H1 (cell line): Measurements from ENCODE around the gene CTH. TPM values are rescaled to one million over a fixed set of nuclear protein-coding genes. Genes with fewer than 3 reads are reported as not detected.
A peak's percentile ranks its signal among the peaks of the same experiment; 100 is the strongest.

ENCODE experiments used
- CTCF ChIA-PET: fragments of 300-600 bp; sonication (Branson Sonifier 250); formaldehyde crosslinking; loops from one replicate; lab custom pipeline; 2021; ENCODE audit not compliant: partially characterized antibody; lab: Charles Lee
- POLR2A ChIA-PET: fragments of 300-600 bp; sonication (Branson Sonifier 250); formaldehyde crosslinking; loops from one replicate; lab custom pipeline; 2021; ENCODE audit warnings: inconsistent platforms; ENCODE audit not compliant: partially characterized antibody; lab: Charles Lee
- DNase-seq, 2 experiments: peaks; one replicate each; pipeline versions ENCODE4 v3.0.0 to v3.0.0-alpha.2; 2010 to 2022; ENCODE audit warnings: low spot score in 2 of 2, low read depth in 1 of 2, mixed read lengths in 1 of 2
- FAIRE-seq: peaks from 2 replicates; lab custom pipeline; 2011; peaks lifted over from hg19 to GRCh38; lab: Jason Lieb, UNC
- H2AFZ ChIP-seq: 2 replicates; pipeline ENCODE4 v1.8.1; 2012; ENCODE audit warnings: low read length, inconsistent platforms
- H2AK5ac ChIP-seq: 2 replicates; pipeline ENCODE4 v1.6.1; 2013; ENCODE audit warnings: low read depth, low read length
- H2BK120ac ChIP-seq: replicated peaks from 2 replicates; pipeline ENCODE3; 2013; ENCODE audit warnings: low read depth, low read length, inconsistent platforms
- H2BK12ac ChIP-seq: 2 replicates; pipeline ENCODE4 v1.6.1; 2013; ENCODE audit warnings: low read depth, low read length
- H2BK15ac ChIP-seq: 2 replicates; pipeline ENCODE4 v1.6.1; 2013; ENCODE audit warnings: low read length
- H2BK20ac ChIP-seq: 2 replicates; pipeline ENCODE4 v1.6.1; 2013; ENCODE audit warnings: low read length
- H2BK5ac ChIP-seq: 2 replicates; pipeline ENCODE4 v1.6.1; 2013; ENCODE audit warnings: low read depth, low read length
- H3K14ac ChIP-seq: 2 replicates; pipeline ENCODE4 v1.6.1; 2013; ENCODE audit warnings: inconsistent platforms; ENCODE audit not compliant: insufficient read length
- H3K18ac ChIP-seq: 2 replicates; pipeline ENCODE4 v1.6.1; 2013; ENCODE audit warnings: low read length; ENCODE audit errors: extremely low read depth
- H3K23ac ChIP-seq: 2 replicates; pipeline ENCODE4 v1.6.1; 2013; ENCODE audit warnings: inconsistent platforms; ENCODE audit not compliant: insufficient read length
- H3K23me2 ChIP-seq: 2 replicates; pipeline ENCODE4 v1.6.1; 2013; ENCODE audit warnings: low read depth, low read length
- H3K27ac ChIP-seq: 2 replicates; pipeline ENCODE4 v1.6.1; 2011; ENCODE audit warnings: low read depth, low read length, inconsistent platforms
- H3K27me3 ChIP-seq, 4 experiments: replicated peaks in 1 of 4; 1 replicate in 1 of 4; 2 replicates in 3 of 4; pipeline versions ENCODE4 v1.6.1 to v1.8.1; 2011 to 2013; ENCODE audit warnings: low read length in 3 of 4, mild to moderate bottlenecking in 3 of 4, inconsistent platforms in 2 of 4, mixed read lengths in 2 of 4, moderate library complexity in 1 of 4; ENCODE audit not compliant: control insufficient read depth in 3 of 4, insufficient read depth in 3 of 4; ENCODE audit errors: extremely low read depth in 1 of 4
- H3K36me3 ChIP-seq, 4 experiments: 2 replicates each; pipeline versions ENCODE4 v1.6.1 to v1.8.1; 2011 to 2013; ENCODE audit warnings: mild to moderate bottlenecking in 4 of 4, low read length in 3 of 4, moderate library complexity in 2 of 4, control low read depth in 1 of 4, inconsistent platforms in 1 of 4; ENCODE audit not compliant: insufficient read depth in 4 of 4, control insufficient read depth in 2 of 4
- H3K4ac ChIP-seq: replicated peaks from 2 replicates; pipeline ENCODE3; 2013; ENCODE audit warnings: low read length, low read depth, mixed read lengths, inconsistent platforms; ENCODE audit not compliant: insufficient read length
- H3K4me1 ChIP-seq, 4 experiments: replicated peaks in 1 of 4; 1 replicate in 1 of 4; 2 replicates in 3 of 4; pipeline versions ENCODE4 v1.6.1 to v1.8.1; 2011 to 2013; ENCODE audit warnings: low read length in 3 of 4, inconsistent platforms in 2 of 4, mixed read lengths in 1 of 4; ENCODE audit not compliant: insufficient read depth in 4 of 4, control insufficient read depth in 3 of 4
- H3K4me2 ChIP-seq, 2 experiments: 2 replicates each; pipeline versions ENCODE4 v1.6.1 to v1.8.1; 2011 to 2013; ENCODE audit warnings: low read depth in 2 of 2, low read length in 2 of 2, control low read depth in 1 of 2, inconsistent platforms in 1 of 2, mild to moderate bottlenecking in 1 of 2; ENCODE audit not compliant: insufficient read depth in 1 of 2
- H3K4me3 ChIP-seq, 4 experiments: fragments of 200-600, 300-600 bp in 1 of 4; sonication (generic), shearing (Covaris generic), sonication (Bioruptor Twin) in 1 of 4; 2 replicates each; pipeline versions ENCODE4 v1.5.1 to v1.8.1; 2011 to 2016; ENCODE audit warnings: low read length in 4 of 4, low read depth in 3 of 4, control low read depth in 2 of 4, inconsistent platforms in 2 of 4, mild to moderate bottlenecking in 2 of 4, mixed read lengths in 1 of 4, moderate library complexity in 1 of 4; ENCODE audit not compliant: insufficient read depth in 2 of 4; ENCODE audit errors: extremely low read depth in 1 of 4
- H3K56ac ChIP-seq: replicated peaks from 2 replicates; pipeline ENCODE3; 2013; ENCODE audit warnings: low read depth, mild to moderate bottlenecking, mixed read lengths, low read length, inconsistent platforms; ENCODE audit not compliant: insufficient read length
- H3K79me1 ChIP-seq: 2 replicates; pipeline ENCODE4 v1.6.1; 2013; ENCODE audit warnings: low read depth, low read length, control low read depth
- H3K79me2 ChIP-seq, 2 experiments: 2 replicates each; pipeline versions ENCODE4 v1.6.1 to v1.8.1; 2012 to 2013; ENCODE audit warnings: low read length in 2 of 2, mild to moderate bottlenecking in 2 of 2, inconsistent platforms in 1 of 2; ENCODE audit not compliant: insufficient read depth in 2 of 2, control insufficient read depth in 1 of 2
- H3K9ac ChIP-seq, 4 experiments: replicated peaks in 1 of 4; 1 replicate in 1 of 4; 2 replicates in 3 of 4; pipeline versions ENCODE4 v1.6.1 to v1.8.1; 2011 to 2013; ENCODE audit warnings: low read depth in 3 of 4, low read length in 3 of 4, control low read depth in 2 of 4, mild to moderate bottlenecking in 2 of 4, moderate library complexity in 2 of 4, inconsistent platforms in 1 of 4; ENCODE audit errors: extremely low read depth in 1 of 4
- H3K9me3 ChIP-seq, 2 experiments: 2 replicates each; pipeline versions ENCODE4 v1.6.1 to v1.8.1; 2012 to 2013; ENCODE audit warnings: mild to moderate bottlenecking in 2 of 2, moderate library complexity in 2 of 2, control low read depth in 1 of 2, inconsistent platforms in 1 of 2, low read depth in 1 of 2, low read length in 1 of 2, mixed read lengths in 1 of 2; ENCODE audit not compliant: insufficient read depth in 2 of 2
- H4K20me1 ChIP-seq, 2 experiments: replicated peaks in 1 of 2; 2 replicates each; pipeline versions ENCODE3 to v1.8.1; 2011 to 2013; ENCODE audit warnings: inconsistent platforms in 2 of 2, low read length in 2 of 2, mild to moderate bottlenecking in 1 of 2; ENCODE audit not compliant: insufficient read depth in 2 of 2, control insufficient read depth in 1 of 2
- H4K5ac ChIP-seq: 2 replicates; pipeline ENCODE4 v1.6.1; 2013; ENCODE audit warnings: low read length, low read depth, mixed read lengths, inconsistent platforms; ENCODE audit not compliant: insufficient read length
- H4K8ac ChIP-seq: 2 replicates; pipeline ENCODE4 v1.8.0; 2013; ENCODE audit warnings: mild to moderate bottlenecking, moderate library complexity, low read length, inconsistent platforms; ENCODE audit not compliant: insufficient read depth; ENCODE audit errors: extremely low read depth
- H4K91ac ChIP-seq: replicated peaks from 2 replicates; pipeline ENCODE3; 2013; ENCODE audit warnings: low read length, mixed read lengths, inconsistent platforms; ENCODE audit not compliant: insufficient read length
- BACH1 ChIP-seq: IDR thresholded peaks from 2 replicates; pipeline ENCODE4 v1.6.1; 2012; ENCODE audit warnings: low read length, improper control_type of control experiment
- CTCF ChIP-seq, 3 experiments: IDR thresholded peaks; 1 replicate in 2 of 3; 2 replicates in 1 of 3; pipeline versions ENCODE4 v1.5.1 to v1.6.1; 2011; ENCODE audit warnings: low read length in 3 of 3, mild to moderate bottlenecking in 3 of 3, inconsistent platforms in 2 of 3, low read depth in 1 of 3, moderate library complexity in 1 of 3; ENCODE audit not compliant: insufficient read depth in 1 of 3; ENCODE audit errors: control extremely low read depth in 1 of 3
- MAFK ChIP-seq: IDR thresholded peaks from 2 replicates; pipeline ENCODE4 v1.6.1; 2012; ENCODE audit warnings: low read depth, mild to moderate bottlenecking, improper control_type of control experiment, low read length
- NRF1 ChIP-seq: IDR thresholded peaks from 2 replicates; pipeline ENCODE4 v1.6.1; 2011; ENCODE audit warnings: mild to moderate bottlenecking, low read depth, low read length, improper control_type of control experiment
- SIRT6 ChIP-seq: IDR thresholded peaks from one replicate; pipeline ENCODE4 v1.7.1; 2012; ENCODE audit warnings: low read length, inconsistent platforms
- WGBS, 2 experiments: shearing (Covaris generic) in 1 of 2; methylation state at CpG; one replicate each; pipeline versions ENCODE4 v1.1.6 to v1.1.7; 2013 to 2015; ENCODE audit warnings: low lambda C conversion rate in 2 of 2, mixed read lengths in 2 of 2, inconsistent platforms in 1 of 2, low coverage in 1 of 2, missing lambda C conversion rate in 1 of 2; ENCODE audit not compliant: insufficient replicate concordance in 2 of 2, insufficient coverage in 1 of 2, insufficient read length in 1 of 2; ENCODE audit errors: extremely low coverage in 1 of 2, missing lambda C conversion rate in 1 of 2; 5-methylcytosine and 5-hydroxymethylcytosine counted together
- polyA plus RNA-seq, 7 experiments: library from polyadenylated mRNA; depleted of rRNA in 3 of 7; stranded (reverse) in 5 of 7; unstranded in 2 of 7; fragments of >200 nt in 5 of 7; fragments of 200-250 nt in 2 of 7; gene quantifications; 1 replicate in 5 of 7; 2 replicates in 1 of 7; 4 replicates in 1 of 7; pipeline versions ENCODE4 v1.2.1 to v1.2.3, GENCODE V29; 2011 to 2013; ENCODE audit warnings: missing spikeins in 2 of 7, mixed read lengths in 2 of 7
- total RNA-seq: library from RNA; stranded (reverse); fragmentation: NEBNext Ultra II Directional; extraction: Animal tissue kit (Norgen Biotek cat#: 25700); gene quantifications from 2 replicates; pipeline ENCODE4 v1.2.1, GENCODE V29; 2021

Gene CTH
- total and polyA plus RNA-seq, 2 of the 8 experiments (the other 6 are each of a cell fraction or from before 2014, with no cell fraction given), result 31.7 to 33.2 TPM

- H2BK120ac ChIP-seq, result no peak overlapping the region
- H3K18ac ChIP-seq, result no peak overlapping the region
- H4K5ac ChIP-seq, result no peak overlapping the region
- H2AK5ac ChIP-seq, result no peak overlapping the region
- no peak overlapping the region for H3K27ac ChIP-seq
- no peak overlapping the region for H3K56ac ChIP-seq
- no peaks in the 10 kb centered on the region for H3K27me3 ChIP-seq
- no peak overlapping the region for H3K23ac ChIP-seq
- H3K23me2 ChIP-seq, result 0 out of 2 replicates have a peak, but pooled peaks cover 5% of the 10 kb centered on the region
- H2AFZ ChIP-seq, result peak overlapping the region; percentile 20; the same call in 1 of the 2 replicates
- no peak overlapping the region for H3K4me3 ChIP-seq
- peaks cover 0 to 7% (median 0%) of the 10 kb centered on the region in 4 experiments; a peak in 1 of 8 replicates for H3K36me3 ChIP-seq
- H2BK15ac ChIP-seq, result no peak overlapping the region
- TF ChIP-seq SIRT6, result no peak
- TF ChIP-seq CTCF (IDR thresholded peaks at IDR 0.05; ENCODE audit: control extremely low read depth in 1 of 3, insufficient read depth in 1 of 3, low read depth in 1 of 3, low read length in 3 of 3), result no peak
- no peak for TF ChIP-seq NRF1
- peak; percentile 21; the same call in 1 of the 2 replicates for TF ChIP-seq MAFK
- peak; percentile 85 for TF ChIP-seq BACH1
- no peak overlapping the region for H4K8ac ChIP-seq
- H2BK12ac ChIP-seq, result no peak overlapping the region
- no peak overlapping the region for H3K9ac ChIP-seq
- no peak overlapping the region for H3K14ac ChIP-seq
- H4K20me1 ChIP-seq, result no peaks in the 10 kb centered on the region
- ChIA-PET POLR2A (interaction anchor here (3.6 to 5.0 kb wide), 5 partner anchors 11 to 61 kb away, joined by 25 to 103 read pairs (median 33); partner anchors contain the start of gene ANKRD13C), CTCF (interaction anchor here (0.6 kb wide), 1 partner anchor 62 kb away, joined by 3 read pairs; no protein-coding TSS in a partner anchor)
- DNase-seq (no peak), FAIRE-seq (no peak)
- WGBS, 2 experiments, result 100% methylated on average over 2 of the region's 2 CpGs; no CpG with 5 or more reads in 1 of the 2 experiments
- H4K91ac ChIP-seq, result no peak overlapping the region
- no peak overlapping the region for H3K4me2 ChIP-seq
- no peaks in the 10 kb centered on the region; a peak in 1 of 7 replicates for H3K4me1 ChIP-seq
- no peaks in the 10 kb centered on the region for H3K9me3 ChIP-seq
- no peak overlapping the region for H2BK20ac ChIP-seq
- peaks cover 0 to 28% of the 10 kb centered on the region in 2 experiments; a peak in 3 of 4 replicates for H3K79me2 ChIP-seq
- H2BK5ac ChIP-seq, result no peak overlapping the region
- H3K4ac ChIP-seq, result no peak overlapping the region
- no peaks in the 10 kb centered on the region for H3K79me1 ChIP-seq
Measured at GRCh38 chr1:70409136-70409535, 1.9 kb upstream of the CTH start.
